OCI-LY7 (cell line): ENCODE measurements around the gene PTPA.

Experiments used
- EZH2phosphoT487 ChIP-seq: fragments of 200-600 bp; sonication (generic); IDR thresholded peaks from 2 replicates; pipeline ENCODE4 v1.6.1; 2018; ENCODE audit warnings: low read depth, borderline replicate concordance, mild to moderate bottlenecking, mixed run types, antibody characterized with exemption, low read length, moderate library complexity, mixed read lengths
- TF ChIP-seq, protein P1 (sequence below): fragments of 200-600 bp; sonication (generic); conservative IDR thresholded peaks from 2 replicates; pipeline ENCODE4 v1.5.1; 2014; ENCODE audit warnings: mild to moderate bottlenecking, antibody characterized with exemption, low read length, moderate library complexity, mixed read lengths

DNA sequence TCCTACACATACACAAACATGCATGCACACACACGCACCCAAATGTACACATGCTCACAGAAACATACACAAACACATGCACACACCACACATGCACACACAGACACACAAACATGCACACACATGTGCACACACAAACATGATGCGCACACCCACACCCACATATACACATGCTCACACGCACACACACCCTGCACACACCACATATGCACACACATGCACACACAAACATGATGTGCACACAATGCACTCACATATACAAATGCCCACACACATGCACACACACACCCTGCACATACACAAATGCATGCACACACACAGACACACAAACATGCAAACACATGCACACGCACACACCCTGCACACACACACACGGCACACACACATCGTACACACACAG, 74.2 kb downstream of the PTPA start:
- TF ChIP-seq, protein P1, sequence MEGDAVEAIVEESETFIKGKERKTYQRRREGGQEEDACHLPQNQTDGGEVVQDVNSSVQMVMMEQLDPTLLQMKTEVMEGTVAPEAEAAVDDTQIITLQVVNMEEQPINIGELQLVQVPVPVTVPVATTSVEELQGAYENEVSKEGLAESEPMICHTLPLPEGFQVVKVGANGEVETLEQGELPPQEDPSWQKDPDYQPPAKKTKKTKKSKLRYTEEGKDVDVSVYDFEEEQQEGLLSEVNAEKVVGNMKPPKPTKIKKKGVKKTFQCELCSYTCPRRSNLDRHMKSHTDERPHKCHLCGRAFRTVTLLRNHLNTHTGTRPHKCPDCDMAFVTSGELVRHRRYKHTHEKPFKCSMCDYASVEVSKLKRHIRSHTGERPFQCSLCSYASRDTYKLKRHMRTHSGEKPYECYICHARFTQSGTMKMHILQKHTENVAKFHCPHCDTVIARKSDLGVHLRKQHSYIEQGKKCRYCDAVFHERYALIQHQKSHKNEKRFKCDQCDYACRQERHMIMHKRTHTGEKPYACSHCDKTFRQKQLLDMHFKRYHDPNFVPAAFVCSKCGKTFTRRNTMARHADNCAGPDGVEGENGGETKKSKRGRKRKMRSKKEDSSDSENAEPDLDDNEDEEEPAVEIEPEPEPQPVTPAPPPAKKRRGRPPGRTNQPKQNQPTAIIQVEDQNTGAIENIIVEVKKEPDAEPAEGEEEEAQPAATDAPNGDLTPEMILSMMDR = no peak
- TF ChIP-seq EZH2phosphoT487 = no peak
